Endothelial cell of umbilical vein (primary cell): ENCODE measurements around the gene ADAMTS17.

Source experiments
- CTCF ChIP-seq, 2 donors: IDR thresholded peaks; 1 replicate in 1 of 2; 2 replicates in 1 of 2; pipeline ENCODE4 v1.5.1; 2011; ENCODE audit warnings: low read length in 2 of 2, mild to moderate bottlenecking in 2 of 2, moderate library complexity in 2 of 2, control low read depth in 1 of 2, inconsistent platforms in 1 of 2, low read depth in 1 of 2; ENCODE audit not compliant: insufficient read depth in 1 of 2; ENCODE audit errors: extremely low read depth in 1 of 2
- EZH2 ChIP-seq: IDR thresholded peaks from 2 replicates; pipeline ENCODE4 v1.6.1; 2012; ENCODE audit warnings: borderline replicate concordance, low read depth, mild to moderate bottlenecking, moderate library complexity, low read length, inconsistent platforms; ENCODE audit not compliant: severe bottlenecking
- MAX ChIP-seq: IDR thresholded peaks from 2 replicates; pipeline ENCODE4 v1.6.1; 2011; ENCODE audit not compliant: insufficient read depth, insufficient read length

- TF ChIP-seq CTCF (IDR thresholded peaks at IDR 0.05; ENCODE audit: extremely low read depth in 1 of 2, insufficient read depth in 1 of 2, low read depth in 1 of 2, low read length in 2 of 2), result no peak
- TF ChIP-seq EZH2, result no peak
- TF ChIP-seq MAX, result no peak
Measured at GRCh38 chr15:100372739-100373119, 31.0 kb upstream of the ADAMTS17 start.
